Fibroblast of villous mesenchyme (primary cell): ENCODE results near the gene ABR. TPM values are rescaled to one million over a fixed set of nuclear protein-coding genes. Genes with fewer than 3 reads are reported as not detected.
A peak's percentile ranks its signal among the peaks of the same experiment; 100 is the strongest.
"Not testable (repeated sequence)": the region's sequence is repeated elsewhere in the genome, so short reads cannot be mapped to it uniquely, and the experiment has no call there.

Experiments used
- DNase-seq: peaks from one replicate; pipeline ENCODE4 v3.0.0-alpha.2; 2010; ENCODE audit warnings: low read depth
- H3K4me3 ChIP-seq: 2 replicates; pipeline ENCODE4 v1.5.1; 2011; ENCODE audit warnings: low read depth, mild to moderate bottlenecking, low read length
- total RNA-seq: library from RNA; depleted of rRNA; stranded (reverse); fragments of >200 nt; gene quantifications from 2 replicates; pipeline ENCODE4 v1.2.3, GENCODE V29; 2012
- TF ChIP-seq, protein P1 (sequence below): IDR thresholded peaks from 2 replicates; pipeline ENCODE4 v1.5.1; 2012; ENCODE audit warnings: low read depth, mild to moderate bottlenecking, low read length; ENCODE audit not compliant: insufficient read depth

ABR gene
- total RNA-seq, 1 donor = 51.8 TPM

DNA sequence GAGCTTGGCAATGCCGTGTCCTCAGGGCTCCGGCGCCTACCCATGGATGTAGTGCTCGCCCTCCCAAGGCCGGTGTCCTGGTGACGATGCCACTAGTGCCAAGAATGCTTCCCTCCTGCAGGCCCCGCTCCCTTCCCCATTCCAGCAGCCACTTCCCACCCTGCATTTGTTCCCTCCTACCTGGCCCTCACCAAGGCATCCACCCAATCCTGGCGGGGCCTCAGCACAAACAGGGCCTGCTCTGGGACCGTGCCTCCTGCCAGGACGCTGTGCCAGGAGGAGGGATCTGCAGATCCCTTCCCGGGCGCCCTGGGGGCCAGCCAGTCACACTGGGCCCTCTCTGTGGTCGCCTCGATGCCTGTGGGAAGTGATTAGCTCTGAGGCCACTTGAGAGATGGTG, 25.1 kb downstream of the ABR start:
- H3K4me3 ChIP-seq = no peak overlapping the region
- no peak for DNase-seq
- TF ChIP-seq, protein P1, sequence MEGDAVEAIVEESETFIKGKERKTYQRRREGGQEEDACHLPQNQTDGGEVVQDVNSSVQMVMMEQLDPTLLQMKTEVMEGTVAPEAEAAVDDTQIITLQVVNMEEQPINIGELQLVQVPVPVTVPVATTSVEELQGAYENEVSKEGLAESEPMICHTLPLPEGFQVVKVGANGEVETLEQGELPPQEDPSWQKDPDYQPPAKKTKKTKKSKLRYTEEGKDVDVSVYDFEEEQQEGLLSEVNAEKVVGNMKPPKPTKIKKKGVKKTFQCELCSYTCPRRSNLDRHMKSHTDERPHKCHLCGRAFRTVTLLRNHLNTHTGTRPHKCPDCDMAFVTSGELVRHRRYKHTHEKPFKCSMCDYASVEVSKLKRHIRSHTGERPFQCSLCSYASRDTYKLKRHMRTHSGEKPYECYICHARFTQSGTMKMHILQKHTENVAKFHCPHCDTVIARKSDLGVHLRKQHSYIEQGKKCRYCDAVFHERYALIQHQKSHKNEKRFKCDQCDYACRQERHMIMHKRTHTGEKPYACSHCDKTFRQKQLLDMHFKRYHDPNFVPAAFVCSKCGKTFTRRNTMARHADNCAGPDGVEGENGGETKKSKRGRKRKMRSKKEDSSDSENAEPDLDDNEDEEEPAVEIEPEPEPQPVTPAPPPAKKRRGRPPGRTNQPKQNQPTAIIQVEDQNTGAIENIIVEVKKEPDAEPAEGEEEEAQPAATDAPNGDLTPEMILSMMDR = no peak

DNA sequence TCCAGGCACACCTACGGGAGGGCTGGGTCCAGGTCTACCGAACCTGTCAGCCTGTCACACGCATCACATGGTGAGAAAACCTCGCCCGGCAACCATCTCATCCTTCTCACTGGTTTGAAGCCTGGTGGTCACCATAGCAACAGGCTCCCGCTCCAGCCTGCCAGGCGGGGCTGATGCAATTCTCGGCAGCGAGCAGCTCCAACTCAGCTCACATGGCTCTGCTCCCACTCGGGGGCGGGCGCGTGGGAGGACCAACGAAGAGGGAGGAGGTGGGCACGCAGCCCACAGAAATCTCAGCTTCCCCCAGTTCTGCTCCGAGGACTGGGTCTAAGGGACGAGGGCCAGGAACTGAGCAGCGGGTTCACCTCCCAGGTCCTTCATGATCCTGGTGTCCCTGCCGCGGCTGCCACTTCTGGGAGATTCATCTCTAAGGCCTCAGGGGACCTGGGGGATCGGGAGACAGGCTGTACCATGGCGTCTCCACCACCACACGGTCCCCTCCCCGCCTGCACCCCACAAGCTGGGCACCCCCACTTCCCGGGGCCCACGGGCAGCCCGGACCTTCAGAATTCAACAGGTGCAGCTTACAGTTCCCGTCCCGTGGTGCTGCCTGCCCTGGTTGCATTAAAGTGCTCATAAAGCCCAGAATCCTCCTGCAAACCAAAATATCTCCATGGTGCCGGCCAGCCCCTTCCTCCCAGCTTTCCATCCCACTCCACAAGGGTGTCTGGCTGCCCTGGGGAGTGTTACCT, 25.8 kb downstream of the ABR start:
- DNase-seq = peak; percentile 64
- no peak overlapping the region for H3K4me3 ChIP-seq
- TF ChIP-seq, protein P1 = no peak

DNA sequence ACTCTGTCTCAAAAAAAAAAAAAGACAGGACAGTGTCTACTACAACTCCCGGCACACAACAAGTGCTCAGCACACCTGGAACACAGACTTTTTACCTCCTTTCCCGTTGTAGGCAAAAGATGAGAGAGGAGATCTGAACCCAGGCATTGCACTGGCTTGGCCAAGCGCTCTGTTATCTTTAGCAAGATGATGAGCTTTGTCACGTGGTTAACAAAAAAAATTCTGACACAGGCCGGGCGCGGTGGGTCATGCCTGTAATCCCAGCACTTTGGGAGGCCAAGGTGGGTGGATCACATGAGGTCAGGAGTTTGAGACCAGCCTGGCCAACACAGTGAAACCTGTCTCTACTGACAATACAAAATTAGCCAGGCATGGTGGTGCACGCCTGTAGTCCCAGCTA, 27.2 kb downstream of the ABR start:
- H3K4me3 ChIP-seq, DNase-seq: not testable (repeated sequence)

DNA sequence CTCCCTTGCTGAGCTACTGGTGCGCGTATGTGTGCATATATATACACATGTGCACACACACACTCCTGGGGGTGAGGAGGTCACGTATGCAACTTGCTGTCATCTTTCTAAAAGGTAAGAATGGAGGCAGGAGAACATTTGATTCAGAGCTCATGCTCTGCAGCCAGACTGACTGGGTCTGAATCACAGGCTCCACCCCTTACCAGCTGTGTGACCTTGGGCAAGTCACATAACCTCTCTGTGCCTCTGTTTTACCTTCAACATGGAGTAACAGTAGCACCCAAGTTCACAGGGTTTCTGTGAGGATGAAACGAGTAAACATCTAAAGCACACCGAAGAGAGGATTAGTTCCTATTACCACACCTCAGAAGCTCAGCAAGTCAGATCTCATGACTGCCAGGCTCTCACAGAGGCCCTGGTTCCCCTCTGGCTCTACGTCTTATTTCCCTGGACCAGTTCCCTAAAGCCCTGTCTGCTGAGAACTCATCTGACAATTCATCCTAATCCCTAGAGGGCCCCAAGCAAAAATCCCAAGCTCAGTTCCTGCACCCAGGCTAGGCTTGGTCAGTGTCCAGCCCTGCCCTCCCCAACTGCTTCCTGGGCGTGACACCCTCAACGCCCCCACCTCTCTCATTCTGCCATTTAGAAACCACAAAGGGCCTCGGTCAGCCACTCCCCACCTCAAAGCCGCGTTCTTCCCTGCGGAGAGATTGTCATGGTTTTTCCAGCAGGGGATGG, 28.7 kb downstream of the ABR start:
- no peak overlapping the region for H3K4me3 ChIP-seq
- TF ChIP-seq, protein P1 = no peak
- DNase-seq = peak; percentile 40

DNA sequence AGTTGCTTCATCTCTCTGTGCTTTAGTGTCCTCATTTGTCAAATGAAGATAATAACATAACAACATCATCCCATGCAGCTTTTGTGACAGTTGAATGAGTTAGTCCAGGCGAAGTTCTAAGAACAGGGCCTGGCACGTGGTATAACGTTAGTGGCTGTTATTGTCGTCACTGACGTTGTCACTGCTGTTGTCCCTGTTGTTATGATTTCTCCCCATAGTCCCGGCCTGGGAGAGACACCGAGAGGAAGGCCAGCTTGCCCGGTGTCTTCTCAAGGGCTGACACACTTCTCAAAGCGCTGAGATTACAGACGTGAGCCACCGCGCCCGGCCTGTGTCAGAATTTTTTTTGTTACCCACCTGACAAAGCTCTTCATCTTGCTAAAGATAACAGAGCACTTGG, 29.9 kb downstream of the ABR start:
- DNase-seq = no peak
- TF ChIP-seq, protein P1 = no peak

DNA sequence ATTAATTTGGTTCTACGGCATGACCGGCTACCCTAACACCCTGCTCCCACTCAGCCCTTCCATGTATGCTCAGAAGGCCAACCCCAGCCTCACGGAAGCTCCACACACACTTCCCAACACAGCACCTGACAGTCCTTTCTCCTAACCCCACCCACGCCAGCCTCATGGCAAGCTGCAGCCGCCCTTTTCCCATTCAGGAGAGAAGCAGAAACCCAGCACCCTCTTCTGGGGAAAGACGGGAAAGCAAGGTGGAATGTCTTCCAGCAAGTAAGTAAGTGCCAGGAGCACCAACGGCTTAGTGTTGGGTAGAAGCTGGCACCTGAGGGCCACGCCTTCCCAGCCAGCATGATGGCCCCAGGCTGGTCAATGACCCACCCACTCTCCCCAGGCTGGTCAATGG, 32.1 kb downstream of the ABR start:
- TF ChIP-seq, protein P1 = peak; percentile 66
- H3K4me3 ChIP-seq = no peak overlapping the region
- peak; percentile 53 for DNase-seq

More for the DNA sequence above, 29.9 kb downstream of the ABR start:
- H3K4me3 ChIP-seq = no peak overlapping the region

DNA sequence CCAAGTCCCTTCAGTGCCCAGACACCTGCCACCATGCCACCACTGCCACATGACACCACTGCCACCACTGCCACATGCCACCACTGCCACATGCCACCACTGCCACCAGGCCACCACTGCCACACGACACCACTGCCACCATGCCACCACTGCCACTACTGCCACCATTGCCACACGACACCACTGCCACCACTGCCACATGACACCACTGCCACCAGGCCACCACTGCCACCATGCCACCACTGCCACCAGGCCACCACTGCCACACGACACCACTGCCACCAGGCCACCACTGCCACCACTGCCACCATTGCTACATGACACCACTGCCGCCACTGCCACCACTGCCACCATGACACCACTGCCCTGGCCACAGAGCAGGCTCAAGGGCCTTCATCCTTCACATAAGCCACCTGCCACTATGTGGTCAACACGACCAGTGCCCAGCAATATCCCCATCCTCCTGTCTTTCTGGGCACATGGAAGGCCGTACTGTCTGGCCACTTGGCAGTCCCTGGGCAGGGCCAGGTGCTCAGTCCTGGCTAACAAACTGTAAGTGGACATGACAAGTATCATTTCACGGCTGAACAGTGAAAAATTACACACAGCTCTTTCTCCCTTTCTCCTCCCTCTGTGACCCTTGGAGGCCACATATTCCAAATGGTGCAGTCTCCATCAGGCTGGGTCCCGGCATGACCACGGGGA, 33.1 kb downstream of the ABR start:
- TF ChIP-seq, protein P1 = no peak
- DNase-seq = no peak
- H3K4me3 ChIP-seq = no peak overlapping the region
